ENCODE data around the gene GART. TPM values are rescaled to one million over a fixed set of nuclear protein-coding genes. Genes with fewer than 3 reads are reported as not detected.
A peak's percentile ranks its signal among the peaks of the same experiment; 100 is the strongest.

The GART gene
- total and polyA plus RNA-seq, 2 experiments from 2014 or later = 54.6 to 61.8 TPM

DNA sequence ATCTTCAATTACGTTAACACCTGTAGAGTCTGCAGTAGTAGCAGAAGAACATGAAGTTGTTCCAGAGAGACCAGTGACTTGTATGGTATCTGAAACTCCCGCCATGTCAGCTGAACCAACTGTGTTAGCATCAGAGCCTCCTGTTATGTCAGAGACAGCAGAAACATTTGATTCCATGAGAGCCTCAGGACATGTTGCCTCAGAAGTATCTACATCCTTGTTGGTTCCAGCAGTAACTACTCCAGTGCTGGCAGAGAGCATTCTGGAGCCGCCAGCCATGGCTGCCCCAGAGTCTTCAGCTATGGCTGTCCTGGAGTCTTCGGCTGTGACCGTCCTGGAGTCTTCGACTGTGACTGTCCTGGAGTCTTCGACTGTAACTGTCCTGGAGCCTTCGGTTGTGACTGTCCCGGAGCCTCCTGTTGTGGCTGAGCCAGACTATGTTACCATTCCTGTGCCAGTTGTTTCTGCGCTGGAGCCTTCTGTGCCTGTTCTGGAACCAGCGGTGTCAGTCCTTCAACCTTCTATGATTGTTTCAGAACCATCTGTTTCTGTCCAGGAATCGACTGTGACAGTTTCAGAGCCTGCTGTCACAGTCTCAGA lies 11.2 kb upstream of the GART start:
- Histone ChIP-seq H3K9ac (no peak overlapping the region), H3K4me3 (no peak overlapping the region), H3K4me1 (ENCODE audit: insufficient read depth) (peaks cover 8% of the 10 kb centered on the region; the same call in 1 of the 2 replicates), H3F3A (ENCODE audit: insufficient read depth) (peaks cover 23% of the 10 kb centered on the region), H4K20me1 (ENCODE audit: insufficient read depth) (peaks cover 8% of the 10 kb centered on the region; the same call in 1 of the 2 replicates), H3K27ac (no peak overlapping the region), H3K9me2 (ENCODE audit: insufficient read depth) (no peaks in the 10 kb centered on the region), H3K79me2 (ENCODE audit: insufficient read depth) (peaks cover 100% of the 10 kb centered on the region), H3K27me3 (replicated peaks; ENCODE audit: insufficient read depth) (no peaks in the 10 kb centered on the region), H3K9me3 (ENCODE audit: low read depth) (no peaks in the 10 kb centered on the region), H3K36me3 (ENCODE audit: low read depth) (peaks cover 69% of the 10 kb centered on the region), H2AFZ (no peak overlapping the region), H3K4me2 (ENCODE audit: unreplicated experiment) (no peak overlapping the region)
- in situ Hi-C loops (cut with MboI) = no loop called here
- no peak for DNase-seq
- 97 to 99% methylated on average over 12 of the region's 12 CpGs for WGBS, 2 experiments (ENCODE audit: low coverage in 1 of 2, low lambda C conversion rate in 2 of 2, missing lambda C conversion rate in 2 of 2)
- TF ChIP-seq EZH2phosphoT487 (IDR thresholded peaks at IDR 0.05; ENCODE audit: insufficient read depth, low read depth) (no peak), EZH2 (IDR thresholded peaks at IDR 0.05; ENCODE audit: insufficient read depth, poor library complexity, severe bottlenecking) (no peak)

GRCh38 chr21:33552093-33552998 lies 10.4 kb upstream of the GART start:
- Histone ChIP-seq H3K4me3 (no peak overlapping the region), H3K4me1 (ENCODE audit: insufficient read depth) (peaks cover 8% of the 10 kb centered on the region; the same call in 1 of the 2 replicates), H2AFZ (no peak overlapping the region), H3F3A (ENCODE audit: insufficient read depth) (peaks cover 17% of the 10 kb centered on the region), H4K20me1 (ENCODE audit: insufficient read depth) (peaks cover 11% of the 10 kb centered on the region; the same call in 1 of the 2 replicates), H3K9me2 (ENCODE audit: insufficient read depth) (no peaks in the 10 kb centered on the region), H3K27ac (no peak overlapping the region), H3K9me3 (ENCODE audit: low read depth) (no peaks in the 10 kb centered on the region), H3K9ac (no peak overlapping the region), H3K4me2 (ENCODE audit: unreplicated experiment) (no peak overlapping the region), H3K27me3 (replicated peaks; ENCODE audit: insufficient read depth) (no peaks in the 10 kb centered on the region), H3K79me2 (ENCODE audit: insufficient read depth) (peaks cover 100% of the 10 kb centered on the region), H3K36me3 (ENCODE audit: low read depth) (peaks cover 67% of the 10 kb centered on the region)
- in situ Hi-C loops (cut with MboI) = no loop called here
- DNase-seq = peak; percentile 47
- TF ChIP-seq EZH2phosphoT487 (IDR thresholded peaks at IDR 0.05; ENCODE audit: insufficient read depth, low read depth) (no peak), EZH2 (IDR thresholded peaks at IDR 0.05; ENCODE audit: insufficient read depth, poor library complexity, severe bottlenecking) (no peak)
- 99% methylated on average over 24 of the region's 24 CpGs for WGBS, 2 experiments (ENCODE audit: low coverage in 1 of 2, low lambda C conversion rate in 2 of 2, missing lambda C conversion rate in 2 of 2)

DNA sequence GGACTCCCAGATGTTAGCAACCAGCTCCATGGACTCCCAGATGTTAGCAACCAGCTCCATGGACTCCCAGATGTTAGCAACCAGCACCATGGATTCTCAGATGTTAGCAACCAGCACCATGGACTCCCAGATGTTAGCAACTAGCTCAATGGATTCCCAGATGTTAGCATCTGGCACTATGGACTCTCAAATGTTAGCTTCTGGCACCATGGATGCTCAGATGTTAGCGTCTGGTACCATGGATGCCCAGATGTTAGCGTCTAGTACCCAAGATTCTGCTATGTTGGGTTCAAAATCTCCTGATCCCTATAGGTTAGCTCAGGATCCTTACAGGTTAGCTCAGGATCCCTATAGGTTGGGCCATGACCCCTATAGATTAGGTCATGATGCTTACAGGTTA lies 9.7 kb upstream of the GART start:
- DNase-seq = no peak
- no peaks in the 10 kb centered on the region for H3K27me3 ChIP-seq (replicated peaks; ENCODE audit: insufficient read depth)
- peaks cover 17% of the 10 kb centered on the region for H3F3A ChIP-seq (ENCODE audit: insufficient read depth)
- peaks cover 11% of the 10 kb centered on the region; the same call in 1 of the 2 replicates for H4K20me1 ChIP-seq (ENCODE audit: insufficient read depth)
- H3K9me3 ChIP-seq (ENCODE audit: low read depth) = no peaks in the 10 kb centered on the region
- H3K4me3 ChIP-seq = no peak overlapping the region
- H3K27ac ChIP-seq = no peak overlapping the region
- no peak overlapping the region for H3K9ac ChIP-seq
- peaks cover 74% of the 10 kb centered on the region for H3K36me3 ChIP-seq (ENCODE audit: low read depth)
- H3K4me1 ChIP-seq (ENCODE audit: insufficient read depth) = peaks cover 8% of the 10 kb centered on the region; the same call in 1 of the 2 replicates
- in situ Hi-C loops (cut with MboI) = no loop called here
- peaks cover 100% of the 10 kb centered on the region for H3K79me2 ChIP-seq (ENCODE audit: insufficient read depth)
- TF ChIP-seq EZH2phosphoT487 (IDR thresholded peaks at IDR 0.05; ENCODE audit: insufficient read depth, low read depth) (no peak), EZH2 (IDR thresholded peaks at IDR 0.05; ENCODE audit: insufficient read depth, poor library complexity, severe bottlenecking) (no peak)
- H2AFZ ChIP-seq = no peak overlapping the region
- 77 to 79% methylated on average over 2 of the region's 2 CpGs for WGBS, 2 experiments (ENCODE audit: low coverage in 1 of 2, low lambda C conversion rate in 2 of 2, missing lambda C conversion rate in 2 of 2)
- no peak overlapping the region for H3K4me2 ChIP-seq (ENCODE audit: unreplicated experiment)
- H3K9me2 ChIP-seq (ENCODE audit: insufficient read depth) = no peaks in the 10 kb centered on the region

- H3K36me3 ChIP-seq (ENCODE audit: low read depth) = peaks cover 79% of the 10 kb centered on the region
- WGBS, 2 experiments (ENCODE audit: low coverage in 1 of 2, low lambda C conversion rate in 2 of 2, missing lambda C conversion rate in 2 of 2) = 95 to 97% methylated on average over 23 of the region's 23 CpGs
Observed at GRCh38 chr21:33550772-33551660, 9.1 kb upstream of the GART start.

More at GRCh38 chr21:33550772-33551660, 9.1 kb upstream of the GART start:
- Histone ChIP-seq H3K27me3 (replicated peaks; ENCODE audit: insufficient read depth) (no peaks in the 10 kb centered on the region), H3K9me2 (ENCODE audit: insufficient read depth) (no peaks in the 10 kb centered on the region), H3K4me2 (ENCODE audit: unreplicated experiment) (no peak overlapping the region), H3K27ac (no peak overlapping the region), H3K79me2 (ENCODE audit: insufficient read depth) (peaks cover 100% of the 10 kb centered on the region), H2AFZ (no peak overlapping the region), H3K9ac (no peak overlapping the region), H4K20me1 (ENCODE audit: insufficient read depth) (peaks cover 12% of the 10 kb centered on the region; the same call in 1 of the 2 replicates), H3F3A (ENCODE audit: insufficient read depth) (peaks cover 16% of the 10 kb centered on the region), H3K4me1 (ENCODE audit: insufficient read depth) (peaks cover 10% of the 10 kb centered on the region), H3K4me3 (no peak overlapping the region), H3K9me3 (ENCODE audit: low read depth) (no peaks in the 10 kb centered on the region)
- in situ Hi-C loops (cut with MboI) = no loop called here
- DNase-seq = no peak
- no peak for TF ChIP-seq EZH2phosphoT487 (IDR thresholded peaks at IDR 0.05; ENCODE audit: insufficient read depth, low read depth)
- no peak for TF ChIP-seq EZH2 (IDR thresholded peaks at IDR 0.05; ENCODE audit: insufficient read depth, poor library complexity, severe bottlenecking)

All from GM23248 (cell line).